ENCODE results near the gene NACC2. TPM values are rescaled to one million over a fixed set of nuclear protein-coding genes. Genes with fewer than 3 reads are reported as not detected.

Gene NACC2
- total and polyA plus RNA-seq, 10 donors = 2.1 to 34.9 (median 23.7) TPM

GRCh38 chr9:135992486-135993408 is 102.3 kb downstream of the NACC2 start:
- no peaks in the 10 kb centered on the region for H3K36me3 ChIP-seq
- TF ChIP-seq POLR2A (IDR thresholded peaks at IDR 0.05) = no peak
- TF ChIP-seq POLR2AphosphoS5 (IDR thresholded peaks at IDR 0.05) = peak; percentile 86 to 91 (median 86)
- TF ChIP-seq CTCF (IDR thresholded peaks at IDR 0.05 in 8 of 11, conservative IDR thresholded peaks at IDR 0.05 in 3 of 11) = no peak
- peaks cover 0 to 27% (median 0%) of the 10 kb centered on the region in 7 donors for H3K27me3 ChIP-seq (replicated peaks in 1 of 7)
- intact Hi-C loops (cut with DNase I; ENCODE audit: low total_unique reads) = no loop called here
- H3K27ac ChIP-seq = peak overlapping the region; percentile 61 to 94 (median 92)
- peak overlapping the region; percentile 11 to 62 (median 22) for H3K4me3 ChIP-seq
- H3K4me1 ChIP-seq = peaks cover 33 to 74% (median 59%) of the 10 kb centered on the region in 6 donors
- WGBS, 5 donors = 6 to 24% (median 9%) methylated on average over 12 to 32 of the region's 32 CpGs
- peak; percentile 95 for DNase-seq
- no peaks in the 10 kb centered on the region for H3K9me3 ChIP-seq

GRCh38 chr9:135991771-135992170 is 103.3 kb downstream of the NACC2 start:
- Histone ChIP-seq H3K27ac (peak overlapping the region; percentile 61 to 94 (median 92)), H3K9me3 (no peaks in the 10 kb centered on the region), H3K27me3 (replicated peaks in 1 of 7) (peaks cover 0 to 31% (median 0%) of the 10 kb centered on the region in 7 donors), H3K4me3 (peak overlapping the region in 2 of 8 donors; percentile 20 to 62), H3K4me1 (peaks cover 33 to 64% (median 55%) of the 10 kb centered on the region in 6 donors), H3K36me3 (no peaks in the 10 kb centered on the region)
- DNase-seq = no peak
- 71 to 82% (median 78%) methylated on average over 18 of the region's 18 CpGs for WGBS, 5 donors
- TF ChIP-seq POLR2A (IDR thresholded peaks at IDR 0.05) (no peak), CTCF (IDR thresholded peaks at IDR 0.05 in 8 of 11, conservative IDR thresholded peaks at IDR 0.05 in 3 of 11) (no peak), POLR2AphosphoS5 (IDR thresholded peaks at IDR 0.05) (no peak)
- intact Hi-C loops (cut with DNase I; ENCODE audit: low total_unique reads) = no loop called here

GRCh38 chr9:135990468-135991429 is 104.3 kb downstream of the NACC2 start:
- H3K27me3 ChIP-seq (replicated peaks in 1 of 7) = peaks cover 0 to 40% (median 0%) of the 10 kb centered on the region in 7 donors
- peak; percentile 86 for DNase-seq
- peak overlapping the region; percentile 19 to 94 (median 92) for H3K27ac ChIP-seq
- intact Hi-C loops (cut with DNase I; ENCODE audit: low total_unique reads) = no loop called here
- WGBS, 5 donors = 21 to 31% (median 26%) methylated on average over 17 to 21 of the region's 21 CpGs
- H3K4me1 ChIP-seq = peaks cover 33 to 68% (median 55%) of the 10 kb centered on the region in 6 donors
- TF ChIP-seq CTCF (IDR thresholded peaks at IDR 0.05 in 8 of 11, conservative IDR thresholded peaks at IDR 0.05 in 3 of 11) (no peak), POLR2AphosphoS5 (IDR thresholded peaks at IDR 0.05) (no peak), POLR2A (IDR thresholded peaks at IDR 0.05) (no peak)
- no peaks in the 10 kb centered on the region for H3K36me3 ChIP-seq
- H3K4me3 ChIP-seq = peak overlapping the region in 3 of 8 donors; percentile 6 to 53 (median 14)
- H3K9me3 ChIP-seq = no peaks in the 10 kb centered on the region
